ENCODE results near the gene MYB. TPM values are rescaled to one million over a fixed set of nuclear protein-coding genes. Genes with fewer than 3 reads are reported as not detected.

MYB gene
- total RNA-seq, 2 experiments from 2014 or later: 50.9 to 53.6 TPM

DNA sequence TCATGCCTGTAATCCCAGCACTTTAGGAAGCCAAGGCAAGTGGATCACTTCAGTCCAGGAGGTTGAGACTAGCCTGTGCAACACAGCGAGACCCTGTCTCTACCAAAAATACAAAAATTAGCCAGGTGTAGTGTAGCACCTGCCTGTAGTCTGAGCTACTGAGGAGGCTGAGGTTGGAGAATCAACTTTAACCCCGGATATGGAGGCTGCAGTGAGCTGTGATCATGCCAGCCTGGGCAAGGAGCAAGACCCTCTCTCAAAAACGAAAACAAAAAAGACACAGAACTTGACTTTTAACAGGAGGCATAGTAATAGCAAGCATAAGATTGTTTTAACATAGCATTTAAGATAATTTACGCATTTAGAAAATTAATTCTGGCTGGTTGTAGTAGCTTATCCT is 32.5 kb downstream of the MYB start:
- no peaks in the 10 kb centered on the region for H3K27me3 Mint-ChIP-seq
- no peak overlapping the region for H3K27ac Mint-ChIP-seq
- ChIA-PET POLR2A (interaction anchor here (0.6 to 2.2 kb wide), 6 partner anchors 11 to 273 kb away, joined by 3 to 9 read pairs (median 4); no protein-coding TSS in a partner anchor), CTCF (interaction anchor here (1.1 to 2.7 kb wide), 3 partner anchors 11 to 210 kb away, joined by 4 to 7 read pairs (median 7); no protein-coding TSS in a partner anchor)
- peaks cover 38% of the 10 kb centered on the region for H3K4me1 Mint-ChIP-seq (ENCODE audit: low read depth)
- intact Hi-C loops (cut with micrococcal nuclease): no loop called here
- TF ChIP-seq, protein P1, sequence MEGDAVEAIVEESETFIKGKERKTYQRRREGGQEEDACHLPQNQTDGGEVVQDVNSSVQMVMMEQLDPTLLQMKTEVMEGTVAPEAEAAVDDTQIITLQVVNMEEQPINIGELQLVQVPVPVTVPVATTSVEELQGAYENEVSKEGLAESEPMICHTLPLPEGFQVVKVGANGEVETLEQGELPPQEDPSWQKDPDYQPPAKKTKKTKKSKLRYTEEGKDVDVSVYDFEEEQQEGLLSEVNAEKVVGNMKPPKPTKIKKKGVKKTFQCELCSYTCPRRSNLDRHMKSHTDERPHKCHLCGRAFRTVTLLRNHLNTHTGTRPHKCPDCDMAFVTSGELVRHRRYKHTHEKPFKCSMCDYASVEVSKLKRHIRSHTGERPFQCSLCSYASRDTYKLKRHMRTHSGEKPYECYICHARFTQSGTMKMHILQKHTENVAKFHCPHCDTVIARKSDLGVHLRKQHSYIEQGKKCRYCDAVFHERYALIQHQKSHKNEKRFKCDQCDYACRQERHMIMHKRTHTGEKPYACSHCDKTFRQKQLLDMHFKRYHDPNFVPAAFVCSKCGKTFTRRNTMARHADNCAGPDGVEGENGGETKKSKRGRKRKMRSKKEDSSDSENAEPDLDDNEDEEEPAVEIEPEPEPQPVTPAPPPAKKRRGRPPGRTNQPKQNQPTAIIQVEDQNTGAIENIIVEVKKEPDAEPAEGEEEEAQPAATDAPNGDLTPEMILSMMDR (IDR thresholded peaks at IDR 0.05): no peak
- no peak overlapping the region for H3K4me3 Mint-ChIP-seq
- H3K9me3 Mint-ChIP-seq: no peaks in the 10 kb centered on the region
- ATAC-seq (no peak), DNase-seq (no peak)
- H3K36me3 Mint-ChIP-seq (ENCODE audit: low read depth): peaks cover 64% of the 10 kb centered on the region

- ATAC-seq (no peak), DNase-seq (no peak)
- ChIA-PET POLR2A (interaction anchor here (0.6 to 2.2 kb wide), 5 partner anchors 9 to 67 kb away, joined by 3 to 6 read pairs (median 3); no protein-coding TSS in a partner anchor), CTCF (interaction anchor here (1.3 kb wide), 1 partner anchor 18 kb away, joined by 3 read pairs; no protein-coding TSS in a partner anchor)
- H3K27ac Mint-ChIP-seq: no peak overlapping the region
- no peaks in the 10 kb centered on the region for H3K9me3 Mint-ChIP-seq
- H3K27me3 Mint-ChIP-seq: no peaks in the 10 kb centered on the region
- peaks cover 24% of the 10 kb centered on the region for H3K4me1 Mint-ChIP-seq (ENCODE audit: low read depth)
- intact Hi-C loops (cut with micrococcal nuclease): no loop called here
- TF ChIP-seq, protein P1 (IDR thresholded peaks at IDR 0.05): no peak
- no peak overlapping the region for H3K4me3 Mint-ChIP-seq
- H3K36me3 Mint-ChIP-seq (ENCODE audit: low read depth): peaks cover 65% of the 10 kb centered on the region
Measured at GRCh38 chr6:135215160-135215559, 34.1 kb downstream of the MYB start.

- H3K27me3 Mint-ChIP-seq: no peaks in the 10 kb centered on the region
- no peaks in the 10 kb centered on the region for H3K9me3 Mint-ChIP-seq
- H3K4me1 Mint-ChIP-seq (ENCODE audit: low read depth): peaks cover 20% of the 10 kb centered on the region
- CTCF ChIA-PET: interaction anchor here (0.8 kb wide), 1 partner anchor 174 kb away, joined by 3 read pairs; no protein-coding TSS in a partner anchor
- TF ChIP-seq, protein P1 (IDR thresholded peaks at IDR 0.05): no peak
- intact Hi-C loops (cut with micrococcal nuclease): no loop called here
- POLR2A ChIA-PET: interaction anchor here (0.6 to 0.9 kb wide), 3 partner anchors 12 to 68 kb away, joined by 3 read pairs; no protein-coding TSS in a partner anchor
- H3K36me3 Mint-ChIP-seq (ENCODE audit: low read depth): peaks cover 63% of the 10 kb centered on the region
- H3K4me3 Mint-ChIP-seq: no peak overlapping the region
- H3K27ac Mint-ChIP-seq: no peak overlapping the region
- ATAC-seq (no peak), DNase-seq (no peak)
Measured at GRCh38 chr6:135215563-135215962, 34.5 kb downstream of the MYB start.

- ATAC-seq (no peak), DNase-seq (no peak)
- H3K27ac Mint-ChIP-seq: no peak overlapping the region
- no peaks in the 10 kb centered on the region for H3K9me3 Mint-ChIP-seq
- no peaks in the 10 kb centered on the region for H3K27me3 Mint-ChIP-seq
- POLR2A ChIA-PET: no interaction called here
- H3K4me1 Mint-ChIP-seq (ENCODE audit: low read depth): peaks cover 6% of the 10 kb centered on the region
- intact Hi-C loops (cut with micrococcal nuclease): no loop called here
- H3K36me3 Mint-ChIP-seq (ENCODE audit: low read depth): peaks cover 52% of the 10 kb centered on the region
- TF ChIP-seq, protein P1 (IDR thresholded peaks at IDR 0.05): no peak
- CTCF ChIA-PET: no interaction called here
- H3K4me3 Mint-ChIP-seq: no peak overlapping the region
Measured at GRCh38 chr6:135217663-135218062, 36.6 kb downstream of the MYB start.

DNA sequence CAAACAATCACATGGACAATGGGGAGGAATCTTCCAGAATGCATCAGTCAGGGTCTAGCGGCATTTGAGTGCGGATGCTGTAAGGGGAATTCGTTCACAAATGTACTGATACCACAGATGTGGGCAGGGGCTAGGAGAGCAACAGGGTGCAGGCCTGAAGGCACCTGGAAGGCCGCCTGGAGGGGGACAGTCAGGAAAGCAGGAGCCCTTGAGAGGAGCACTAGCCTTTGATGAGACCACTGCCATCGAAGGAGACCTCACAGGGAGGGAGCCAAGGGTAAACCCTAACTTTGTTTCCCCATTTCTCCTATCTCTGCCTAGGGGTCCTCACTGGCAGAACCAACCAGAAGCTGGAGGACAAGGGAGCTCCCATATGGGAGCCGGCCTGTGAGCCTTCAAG is 38.2 kb downstream of the MYB start:
- DNase-seq (no peak), ATAC-seq (no peak)
- TF ChIP-seq, protein P1 (IDR thresholded peaks at IDR 0.05): no peak
- Mint-ChIP-seq H3K27me3 (no peaks in the 10 kb centered on the region), H3K4me1 (ENCODE audit: low read depth) (peaks cover 9% of the 10 kb centered on the region), H3K36me3 (ENCODE audit: low read depth) (peaks cover 44% of the 10 kb centered on the region), H3K9me3 (no peaks in the 10 kb centered on the region), H3K27ac (no peak overlapping the region), H3K4me3 (no peak overlapping the region)
- intact Hi-C loops (cut with micrococcal nuclease): no loop called here
- POLR2A ChIA-PET: no interaction called here
- CTCF ChIA-PET: no interaction called here

All from activated CD8-positive, alpha-beta T cell treated with anti-CD3 and anti-CD28 coated beads for 36 hours (primary cell).